ENCODE measurements around the gene TIMM8A.

The TIMM8A gene

GRCh38 chrX:101348452-101349192 is at the start of gene TIMM8A:
Gene TIMM8A, minus strand, starts transcription at chrX:101348742. Its CDS starts 78 bp downstream, at chrX:101348664.
- DNase-seq = peak; percentile 58

GRCh38 chrX:101397779-101398178 is 49.2 kb upstream of the TIMM8A start:
- no peak for DNase-seq

- DNase-seq = no peak
Measured at GRCh38 chrX:101395789-101396188, 47.2 kb upstream of the TIMM8A start.

GRCh38 chrX:101394372-101394771 is 45.8 kb upstream of the TIMM8A start:
- no peak for DNase-seq

GRCh38 chrX:101393530-101394305 is 45.2 kb upstream of the TIMM8A start:
- no peak for DNase-seq

GRCh38 chrX:101391831-101392230 is 43.3 kb upstream of the TIMM8A start:
- no peak for DNase-seq

- DNase-seq = peak; percentile 86
Measured at GRCh38 chrX:101390664-101391525, 42.4 kb upstream of the TIMM8A start, which contains the start of gene RPL36A. Gene RPL36A, plus strand, starts transcription at chrX:101391011. Its CDS starts 33 bp downstream, at chrX:101391044.

- DNase-seq = no peak
Measured at GRCh38 chrX:101388604-101389003, 40.1 kb upstream of the TIMM8A start.

GRCh38 chrX:101386542-101386885 is 38.0 kb upstream of the TIMM8A start:
- no peak for DNase-seq

GRCh38 chrX:101385795-101386541 is 37.4 kb upstream of the TIMM8A start, which contains the start of gene BTK:
Gene BTK, minus strand, starts transcription at chrX:101386191. Its CDS starts 10,907 bp downstream, at chrX:101375284.
- no peak for DNase-seq

GRCh38 chrX:101385026-101385684 is 36.6 kb upstream of the TIMM8A start:
- no peak for DNase-seq

- DNase-seq = no peak
Measured at GRCh38 chrX:101383679-101384205, 35.2 kb upstream of the TIMM8A start.

- DNase-seq = no peak
Measured at GRCh38 chrX:101377547-101377946, 29.0 kb upstream of the TIMM8A start.

- DNase-seq = no peak
Measured at GRCh38 chrX:101370888-101371504, 22.5 kb upstream of the TIMM8A start.

- no peak for DNase-seq
Measured at GRCh38 chrX:101369687-101370086, 21.1 kb upstream of the TIMM8A start.

GRCh38 chrX:101368800-101369199 is 20.3 kb upstream of the TIMM8A start:
- DNase-seq = no peak

GRCh38 chrX:101365301-101365795 is 16.8 kb upstream of the TIMM8A start:
- DNase-seq = no peak

GRCh38 chrX:101362757-101363156 is 14.2 kb upstream of the TIMM8A start:
- DNase-seq = no peak

GRCh38 chrX:101362116-101362515 is 13.6 kb upstream of the TIMM8A start:
- DNase-seq = no peak

- no peak for DNase-seq
Measured at GRCh38 chrX:101360390-101360789, 11.8 kb upstream of the TIMM8A start.

GRCh38 chrX:101359966-101360365 is 11.4 kb upstream of the TIMM8A start:
- DNase-seq = no peak

All from NCI-H510A (cell line).